VCaP (cell line): Measurements from ENCODE around the gene MAST3.

Source experiments
- H3K27ac ChIP-seq: fragments of 450-650 bp; 2 replicates; pipeline ENCODE4 v1.5.1; 2017
- TF ChIP-seq, protein P1 (sequence below): fragments of 450-650 bp; conservative IDR thresholded peaks from 2 replicates; pipeline ENCODE4 v1.5.1; 2017; ENCODE audit warnings: mild to moderate bottlenecking, moderate library complexity

Gene MAST3

DNA sequence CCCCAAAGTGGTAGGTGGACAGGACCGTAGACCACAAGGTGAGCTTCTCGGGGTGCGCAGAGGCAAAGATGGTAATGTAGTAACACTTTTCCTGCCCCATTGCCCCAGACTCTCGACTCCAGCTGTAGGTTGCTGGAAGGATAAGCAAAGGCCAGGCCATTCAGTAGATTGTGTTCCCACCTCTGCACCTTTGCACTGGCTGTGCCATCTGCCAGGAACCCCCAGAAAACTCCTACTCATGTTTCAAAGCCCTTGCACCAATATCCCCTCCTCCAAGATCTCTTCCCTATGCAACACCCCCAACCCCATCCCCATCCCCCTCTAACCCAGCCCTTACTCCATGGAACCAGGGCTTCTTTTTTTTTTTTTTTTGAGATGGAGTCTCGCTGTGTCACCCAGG lies 29.2 kb upstream of the MAST3 start:
- no peak overlapping the region for H3K27ac ChIP-seq
- TF ChIP-seq, protein P1, sequence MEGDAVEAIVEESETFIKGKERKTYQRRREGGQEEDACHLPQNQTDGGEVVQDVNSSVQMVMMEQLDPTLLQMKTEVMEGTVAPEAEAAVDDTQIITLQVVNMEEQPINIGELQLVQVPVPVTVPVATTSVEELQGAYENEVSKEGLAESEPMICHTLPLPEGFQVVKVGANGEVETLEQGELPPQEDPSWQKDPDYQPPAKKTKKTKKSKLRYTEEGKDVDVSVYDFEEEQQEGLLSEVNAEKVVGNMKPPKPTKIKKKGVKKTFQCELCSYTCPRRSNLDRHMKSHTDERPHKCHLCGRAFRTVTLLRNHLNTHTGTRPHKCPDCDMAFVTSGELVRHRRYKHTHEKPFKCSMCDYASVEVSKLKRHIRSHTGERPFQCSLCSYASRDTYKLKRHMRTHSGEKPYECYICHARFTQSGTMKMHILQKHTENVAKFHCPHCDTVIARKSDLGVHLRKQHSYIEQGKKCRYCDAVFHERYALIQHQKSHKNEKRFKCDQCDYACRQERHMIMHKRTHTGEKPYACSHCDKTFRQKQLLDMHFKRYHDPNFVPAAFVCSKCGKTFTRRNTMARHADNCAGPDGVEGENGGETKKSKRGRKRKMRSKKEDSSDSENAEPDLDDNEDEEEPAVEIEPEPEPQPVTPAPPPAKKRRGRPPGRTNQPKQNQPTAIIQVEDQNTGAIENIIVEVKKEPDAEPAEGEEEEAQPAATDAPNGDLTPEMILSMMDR: no peak

DNA sequence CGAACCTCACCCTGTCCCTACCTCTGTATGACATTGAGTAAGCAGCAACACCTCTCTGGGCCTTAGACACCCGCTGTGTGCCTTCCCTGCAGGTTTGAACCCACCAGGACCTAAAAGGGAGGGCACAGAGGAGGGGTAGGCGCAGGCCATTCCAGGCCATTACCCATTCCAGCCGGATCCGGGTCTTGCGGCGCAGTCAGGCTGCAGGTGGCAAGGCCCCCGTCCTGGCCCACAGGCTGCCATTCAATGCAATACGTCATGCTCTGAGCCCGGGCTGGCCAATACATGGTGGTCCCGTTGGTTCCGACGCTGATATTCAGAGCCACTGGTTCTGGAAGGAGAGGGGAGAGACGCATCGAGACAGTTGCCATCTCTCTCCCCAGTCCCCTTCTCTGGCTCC lies 28.2 kb upstream of the MAST3 start:
- no peak overlapping the region for H3K27ac ChIP-seq
- TF ChIP-seq, protein P1: no peak

GRCh38 chr19:18070181-18070580 lies 27.4 kb upstream of the MAST3 start:
- TF ChIP-seq, protein P1: no peak

DNA sequence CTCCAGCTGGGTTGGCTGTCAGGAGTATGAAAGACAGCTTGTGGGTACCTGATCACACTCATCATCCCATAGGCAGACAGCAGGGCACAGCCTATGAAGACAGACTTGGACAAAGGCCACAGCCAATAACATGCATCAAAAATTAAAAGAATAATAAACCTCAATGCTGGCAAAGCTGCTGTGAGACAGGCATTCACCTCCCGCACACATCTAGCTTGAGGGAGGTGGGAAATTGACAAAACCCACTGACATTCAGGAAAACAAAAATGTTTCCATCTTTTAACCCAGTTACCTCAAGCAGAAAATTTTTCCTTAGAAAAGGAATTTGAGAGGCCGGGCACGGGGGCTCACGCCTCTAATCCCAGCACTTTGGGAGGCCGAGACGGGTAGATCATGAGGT lies 25.2 kb upstream of the MAST3 start:
- TF ChIP-seq, protein P1: no peak
- H3K27ac ChIP-seq: no peak overlapping the region

More at GRCh38 chr19:18070181-18070580, 27.4 kb upstream of the MAST3 start:
- H3K27ac ChIP-seq: no peak overlapping the region

DNA sequence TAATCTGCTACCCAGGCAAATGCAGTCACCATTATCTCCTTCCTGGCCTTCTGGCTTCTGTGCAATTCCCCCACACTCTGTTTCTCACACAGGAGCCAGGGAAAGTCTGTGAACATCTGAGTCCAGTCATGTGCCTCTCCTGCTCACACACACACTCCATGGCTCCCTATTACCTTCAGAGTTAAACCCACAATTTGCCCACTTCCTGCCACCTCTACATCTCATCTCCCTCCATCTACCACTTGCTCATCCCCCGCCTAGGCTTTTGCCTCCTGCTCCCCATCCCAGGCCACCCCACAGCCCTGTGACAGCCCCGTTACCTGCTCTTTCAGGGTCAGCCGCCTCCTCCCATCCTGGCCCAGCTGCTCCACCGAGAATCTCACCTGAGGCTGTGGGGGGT lies 24.4 kb upstream of the MAST3 start:
- no peak overlapping the region for H3K27ac ChIP-seq
- TF ChIP-seq, protein P1: no peak

- TF ChIP-seq, protein P1: peak; percentile 52
- H3K27ac ChIP-seq: no peak overlapping the region
These were observed 23.4 kb upstream of the MAST3 start for GRCh38 chr19:18074192-18074591.

- TF ChIP-seq, protein P1: no peak
- no peak overlapping the region for H3K27ac ChIP-seq
These were observed 13.5 kb upstream of the MAST3 start for GRCh38 chr19:18083929-18084684.
